ENCODE data around the gene SPEM1.
A peak's percentile ranks its signal among the peaks of the same experiment; 100 is the strongest.

The SPEM1 gene

GRCh38 chr17:7436556-7437368, 16.6 kb downstream of the SPEM1 start:
- H3K27me3 ChIP-seq (ENCODE audit: insufficient read depth, poor library complexity, severe bottlenecking) = no peaks in the 10 kb centered on the region
- DNase-seq (ENCODE audit: low spot score) (peak; percentile 80), ATAC-seq (ENCODE audit: low read depth) (peak; percentile 52)
- no peaks in the 10 kb centered on the region for H3K9me3 ChIP-seq (ENCODE audit: severe bottlenecking)
- peak; percentile 98 for TF ChIP-seq CTCF (IDR thresholded peaks at IDR 0.05; ENCODE audit: poor library complexity, severe bottlenecking)
- peaks cover 5% of the 10 kb centered on the region for H3K4me1 ChIP-seq (ENCODE audit: insufficient read depth, poor library complexity, severe bottlenecking)
- no peaks in the 10 kb centered on the region for H3K36me3 ChIP-seq (ENCODE audit: low read depth)
- peak overlapping the region; percentile 82 for H3K27ac ChIP-seq (ENCODE audit: poor library complexity, severe bottlenecking)
- H3K4me3 ChIP-seq (ENCODE audit: severe bottlenecking) = peak overlapping the region; percentile 44

DNA sequence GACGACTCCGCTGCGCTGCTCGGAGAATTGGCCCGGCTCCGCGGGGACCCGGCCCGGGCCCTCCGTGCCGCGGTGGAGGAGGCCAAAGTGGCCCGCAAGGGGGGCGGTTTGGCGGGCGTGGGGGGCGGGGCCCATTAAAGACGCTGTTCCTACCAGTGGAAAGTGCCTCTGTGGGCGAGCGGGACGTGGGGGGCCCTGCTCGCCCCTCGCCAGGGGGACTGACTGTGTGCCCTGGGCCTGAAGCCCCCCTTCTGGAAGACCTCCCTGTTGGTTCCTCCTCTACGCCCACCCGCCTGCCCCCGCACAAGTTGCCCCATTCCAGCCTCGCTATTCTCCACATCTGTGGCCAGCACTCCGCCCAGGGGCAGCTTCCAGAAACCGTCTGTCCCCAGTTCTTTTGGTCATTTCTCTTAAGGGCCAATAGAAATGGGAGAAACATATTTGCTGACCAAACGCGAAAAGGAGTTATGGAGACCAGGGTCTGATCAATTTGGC, 17.3 kb downstream of the SPEM1 start:
- H3K4me3 ChIP-seq (ENCODE audit: severe bottlenecking) = peak overlapping the region; percentile 44
- no peaks in the 10 kb centered on the region for H3K9me3 ChIP-seq (ENCODE audit: severe bottlenecking)
- ATAC-seq (ENCODE audit: low read depth) (no peak), DNase-seq (ENCODE audit: low spot score) (no peak)
- peak; percentile 82 for TF ChIP-seq CTCF (IDR thresholded peaks at IDR 0.05; ENCODE audit: poor library complexity, severe bottlenecking)
- no peaks in the 10 kb centered on the region for H3K36me3 ChIP-seq (ENCODE audit: low read depth)
- H3K27me3 ChIP-seq (ENCODE audit: insufficient read depth, poor library complexity, severe bottlenecking) = no peaks in the 10 kb centered on the region
- peaks cover 5% of the 10 kb centered on the region for H3K4me1 ChIP-seq (ENCODE audit: insufficient read depth, poor library complexity, severe bottlenecking)
- H3K27ac ChIP-seq (ENCODE audit: poor library complexity, severe bottlenecking) = peak overlapping the region; percentile 82

DNA sequence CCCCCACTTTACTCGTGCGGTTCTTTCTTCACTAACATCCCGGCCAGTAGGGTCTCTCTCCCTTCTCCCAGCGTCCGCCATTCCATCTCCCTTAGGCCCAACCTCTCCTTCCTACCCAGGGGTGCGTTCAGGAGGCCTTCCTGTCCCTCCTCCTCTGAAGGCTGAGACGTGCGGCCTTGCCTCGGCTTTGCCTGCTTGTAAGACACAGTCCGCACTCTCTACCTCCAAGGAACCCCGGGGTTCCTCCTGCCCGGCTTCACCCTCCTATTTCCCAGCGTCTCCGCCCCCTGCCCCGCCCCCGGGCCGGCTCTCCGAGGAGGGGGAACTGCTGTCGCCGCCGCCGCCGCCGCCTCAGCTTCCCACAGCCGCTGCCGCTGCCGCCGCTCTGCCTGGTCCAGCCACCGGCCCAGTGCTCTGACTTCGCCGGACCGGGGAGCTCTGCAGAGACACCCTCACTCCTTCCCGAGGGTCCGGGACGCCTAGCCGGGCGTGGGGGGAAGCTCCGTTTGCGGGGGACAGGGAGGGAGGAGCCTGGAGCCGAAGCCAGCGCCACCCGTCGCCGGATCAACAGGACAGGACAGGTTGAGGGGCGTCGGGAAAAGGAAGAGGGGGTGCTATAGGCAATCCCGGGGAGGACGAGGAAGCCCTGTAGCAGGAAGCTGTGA, 18.0 kb downstream of the SPEM1 start:
- DNase-seq (ENCODE audit: low spot score) (peak; percentile 79), ATAC-seq (ENCODE audit: low read depth) (peak; percentile 30)
- Histone ChIP-seq H3K4me1 (ENCODE audit: insufficient read depth, poor library complexity, severe bottlenecking) (peaks cover 5% of the 10 kb centered on the region), H3K36me3 (ENCODE audit: low read depth) (no peaks in the 10 kb centered on the region), H3K27ac (ENCODE audit: poor library complexity, severe bottlenecking) (peak overlapping the region; percentile 82), H3K9me3 (ENCODE audit: severe bottlenecking) (no peaks in the 10 kb centered on the region), H3K4me3 (ENCODE audit: severe bottlenecking) (peak overlapping the region; percentile 44), H3K27me3 (ENCODE audit: insufficient read depth, poor library complexity, severe bottlenecking) (no peaks in the 10 kb centered on the region)
- no peak for TF ChIP-seq CTCF (IDR thresholded peaks at IDR 0.05; ENCODE audit: poor library complexity, severe bottlenecking)

- H3K27ac ChIP-seq (ENCODE audit: poor library complexity, severe bottlenecking) = peak overlapping the region; percentile 82
- H3K9me3 ChIP-seq (ENCODE audit: severe bottlenecking) = no peaks in the 10 kb centered on the region
- no peak for ATAC-seq (ENCODE audit: low read depth)
- H3K4me3 ChIP-seq (ENCODE audit: severe bottlenecking) = peak overlapping the region; percentile 44
- H3K27me3 ChIP-seq (ENCODE audit: insufficient read depth, poor library complexity, severe bottlenecking) = no peaks in the 10 kb centered on the region
- DNase-seq (ENCODE audit: low spot score) = no peak
- TF ChIP-seq CTCF (IDR thresholded peaks at IDR 0.05; ENCODE audit: poor library complexity, severe bottlenecking) = no peak
- H3K36me3 ChIP-seq (ENCODE audit: low read depth) = no peaks in the 10 kb centered on the region
- H3K4me1 ChIP-seq (ENCODE audit: insufficient read depth, poor library complexity, severe bottlenecking) = peaks cover 10% of the 10 kb centered on the region
Observed at GRCh38 chr17:7438656-7439460, 18.7 kb downstream of the SPEM1 start.

Data from RWPE2 (cell line).